Pancreas (tissue), 10 donors: ENCODE measurements around the gene CNKSR2. TPM values are rescaled to one million over a fixed set of nuclear protein-coding genes. Genes with fewer than 3 reads are reported as not detected.

Experiments used
- ATAC-seq, 4 donors: fragments of 200-7000 bp; cut with Tn5 transposase; one replicate each; pipeline versions ENCODE4 v1.8.0 to v1.9.1; 2020; ENCODE audit warnings: mild to moderate bottlenecking in 4 of 4, moderate library complexity in 4 of 4
- DNase-seq, 6 donors: peaks; one replicate each; pipeline ENCODE4 v3.0.0-alpha.2; 2020
- FAIRE-seq: peaks from 2 replicates; lab custom pipeline; 2012; peaks lifted over from hg19 to GRCh38; lab: Jason Lieb, UNC
- H3K27ac ChIP-seq, 4 donors: fragments of 200-600 bp; sonication (generic); 1 replicate in 3 of 4; 2 replicates in 1 of 4; pipeline versions ENCODE4 v1.5.0 to v1.8.0; 2020
- H3K27me3 ChIP-seq, 4 donors: fragments of 200-600 bp; one replicate each; pipeline ENCODE4 v1.8.0; 2021
- H3K36me3 ChIP-seq, 3 donors: fragments of 200-600 bp; sonication (generic) in 1 of 3; one replicate each; pipeline versions ENCODE4 v1.5.0 to v1.8.0; 2020 to 2021
- H3K4me1 ChIP-seq, 3 donors: fragments of 200-600 bp; one replicate each; pipeline ENCODE4 v1.8.0; 2021
- H3K4me3 ChIP-seq, 4 donors: fragments of 200-600 bp; sonication (generic) in 2 of 4; one replicate each; pipeline versions ENCODE4 v1.5.0 to v1.8.0; 2020 to 2021
- H3K9me3 ChIP-seq, 4 donors: fragments of 200-600 bp; one replicate each; pipeline ENCODE4 v1.8.0; 2021
- WGBS, 2 donors: extraction: QIAGEN DNeasy Blood & Tissue Kit; methylation state at CpG; one replicate each; pipeline ENCODE4 v1.1.7; 2013; 5-methylcytosine and 5-hydroxymethylcytosine counted together
- intact Hi-C, 3 donors: fragments of 100-400 bp; cut with DNase I; formaldehyde crosslinking; loops; one replicate each; pipeline versions ENCODE4 v1.11.1 to v1.14.2; 2022
- polyA plus RNA-seq, 2 donors: library from polyadenylated mRNA; stranded (reverse); fragments of 200-250 nt; gene quantifications; one replicate each; pipeline ENCODE4 v1.2.3, GENCODE V29; 2013
- total RNA-seq, 6 donors: library from RNA; stranded (reverse); fragmentation: NEBNext Ultra II Directional in 4 of 6; extraction: Animal tissue kit (Norgen Biotek cat#: 25700) in 4 of 6; gene quantifications; one replicate each; pipeline versions ENCODE4 v1.2.1 to v1.2.4, GENCODE V29; 2021 to 2023
- TF ChIP-seq, protein P1 (sequence below), 4 donors: fragments of 200-600 bp; sonication (generic) in 3 of 4; IDR thresholded peaks; one replicate each; pipeline versions ENCODE4 v1.5.0 to v1.8.0; 2021; ENCODE audit warnings: antibody characterized with exemption in 4 of 4
- donor health status: healthy with polysubstance abuse.
- donor health status: DM: no; HTN: no; CAD: no; lungs with moderate emphysema.
- donor health status: DM: no; HTN: no; CAD: no.
- donor health status: control.
- donor health status: control.
- donor health status: Bipolar disorder and iron deficiency.
- donor health status: DM: yes; HTN: yes; CAD: no.
- donor health status: DM: no; HTN: no; CAD: no.
- donor health status: DM: no; HTN: no; CAD: no.
- donor health status: DM: yes; HTN: yes; CAD: no.

Gene CNKSR2
- total and polyA plus RNA-seq, 8 donors, result 1.1 to 4.0 (median 2.5) TPM

GRCh38 chrX:21662761-21663160 lies 288.5 kb downstream of the CNKSR2 start:
- Histone ChIP-seq H3K9me3 (no peaks in the 10 kb centered on the region), H3K4me3 (no peak overlapping the region), H3K4me1 (no peaks in the 10 kb centered on the region), H3K27ac (no peak overlapping the region), H3K36me3 (no peaks in the 10 kb centered on the region), H3K27me3 (peaks cover 0 to 17% (median 0%) of the 10 kb centered on the region in 4 donors)
- WGBS, 2 donors, result 50 to 59% methylated on average over 4 of the region's 4 CpGs
- intact Hi-C loops, result no loop called here
- DNase-seq, result no peak
- ATAC-seq, result no peak
- TF ChIP-seq, protein P1, sequence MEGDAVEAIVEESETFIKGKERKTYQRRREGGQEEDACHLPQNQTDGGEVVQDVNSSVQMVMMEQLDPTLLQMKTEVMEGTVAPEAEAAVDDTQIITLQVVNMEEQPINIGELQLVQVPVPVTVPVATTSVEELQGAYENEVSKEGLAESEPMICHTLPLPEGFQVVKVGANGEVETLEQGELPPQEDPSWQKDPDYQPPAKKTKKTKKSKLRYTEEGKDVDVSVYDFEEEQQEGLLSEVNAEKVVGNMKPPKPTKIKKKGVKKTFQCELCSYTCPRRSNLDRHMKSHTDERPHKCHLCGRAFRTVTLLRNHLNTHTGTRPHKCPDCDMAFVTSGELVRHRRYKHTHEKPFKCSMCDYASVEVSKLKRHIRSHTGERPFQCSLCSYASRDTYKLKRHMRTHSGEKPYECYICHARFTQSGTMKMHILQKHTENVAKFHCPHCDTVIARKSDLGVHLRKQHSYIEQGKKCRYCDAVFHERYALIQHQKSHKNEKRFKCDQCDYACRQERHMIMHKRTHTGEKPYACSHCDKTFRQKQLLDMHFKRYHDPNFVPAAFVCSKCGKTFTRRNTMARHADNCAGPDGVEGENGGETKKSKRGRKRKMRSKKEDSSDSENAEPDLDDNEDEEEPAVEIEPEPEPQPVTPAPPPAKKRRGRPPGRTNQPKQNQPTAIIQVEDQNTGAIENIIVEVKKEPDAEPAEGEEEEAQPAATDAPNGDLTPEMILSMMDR (IDR thresholded peaks at IDR 0.05), result no peak
- FAIRE-seq, result no peak

- H3K4me3 ChIP-seq, result no peak overlapping the region
- no peak for ATAC-seq
- peaks cover 0 to 9% (median 0%) of the 10 kb centered on the region in 4 donors for H3K27me3 ChIP-seq
- no peaks in the 10 kb centered on the region for H3K9me3 ChIP-seq
- no peaks in the 10 kb centered on the region for H3K4me1 ChIP-seq
- intact Hi-C loops, result no loop called here
- no peak for FAIRE-seq
- DNase-seq, result no peak
- no peak overlapping the region for H3K27ac ChIP-seq
- no peaks in the 10 kb centered on the region for H3K36me3 ChIP-seq
- 54 to 55% methylated on average over 4 of the region's 4 CpGs for WGBS, 2 donors
- TF ChIP-seq, protein P1 (IDR thresholded peaks at IDR 0.05), result no peak
Observed at GRCh38 chrX:21666252-21666651, 292.0 kb downstream of the CNKSR2 start.

DNA sequence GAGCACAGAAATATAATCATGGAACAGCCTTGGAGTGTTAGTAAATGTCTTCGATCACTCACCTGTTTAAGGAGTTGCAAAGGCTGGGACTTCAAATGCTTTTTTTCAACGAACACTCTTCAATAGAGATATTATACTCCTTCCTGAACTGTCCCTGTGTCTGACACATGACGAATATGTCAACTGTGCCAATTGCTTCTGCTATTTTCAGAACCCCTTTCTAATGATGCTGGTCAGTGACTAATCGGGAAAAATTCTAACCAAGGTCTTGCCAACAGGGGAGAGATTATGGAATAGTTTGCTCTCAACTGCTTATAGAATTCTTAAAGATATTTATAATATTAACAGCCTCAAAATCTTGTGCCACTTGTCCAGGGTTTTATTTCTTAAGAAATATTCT lies 292.5 kb downstream of the CNKSR2 start:
- intact Hi-C loops, result no loop called here
- no peak for FAIRE-seq

GRCh38 chrX:21674430-21675186 lies 300.4 kb downstream of the CNKSR2 start:
- intact Hi-C loops, result no loop called here
- no peaks in the 10 kb centered on the region for H3K9me3 ChIP-seq
- ATAC-seq (no peak), DNase-seq (no peak), FAIRE-seq (no peak)
- H3K27me3 ChIP-seq, result peaks cover 0 to 3% (median 0%) of the 10 kb centered on the region in 4 donors
- no peaks in the 10 kb centered on the region for H3K4me1 ChIP-seq
- no peaks in the 10 kb centered on the region for H3K36me3 ChIP-seq
- H3K4me3 ChIP-seq, result no peak overlapping the region
- TF ChIP-seq, protein P1 (IDR thresholded peaks at IDR 0.05), result no peak
- 31 to 34% methylated on average over 4 of the region's 4 CpGs for WGBS, 2 donors
- H3K27ac ChIP-seq, result no peak overlapping the region

More for the DNA sequence above, 292.5 kb downstream of the CNKSR2 start:
- Histone ChIP-seq H3K27ac (no peak overlapping the region), H3K36me3 (no peaks in the 10 kb centered on the region), H3K4me3 (no peak overlapping the region), H3K27me3 (peaks cover 0 to 5% (median 0%) of the 10 kb centered on the region in 4 donors), H3K9me3 (no peaks in the 10 kb centered on the region), H3K4me1 (no peaks in the 10 kb centered on the region)
- WGBS, 2 donors, result 53 to 63% methylated on average over 4 of the region's 4 CpGs
- DNase-seq, result no peak
- TF ChIP-seq, protein P1 (IDR thresholded peaks at IDR 0.05), result no peak
- no peak for ATAC-seq

DNA sequence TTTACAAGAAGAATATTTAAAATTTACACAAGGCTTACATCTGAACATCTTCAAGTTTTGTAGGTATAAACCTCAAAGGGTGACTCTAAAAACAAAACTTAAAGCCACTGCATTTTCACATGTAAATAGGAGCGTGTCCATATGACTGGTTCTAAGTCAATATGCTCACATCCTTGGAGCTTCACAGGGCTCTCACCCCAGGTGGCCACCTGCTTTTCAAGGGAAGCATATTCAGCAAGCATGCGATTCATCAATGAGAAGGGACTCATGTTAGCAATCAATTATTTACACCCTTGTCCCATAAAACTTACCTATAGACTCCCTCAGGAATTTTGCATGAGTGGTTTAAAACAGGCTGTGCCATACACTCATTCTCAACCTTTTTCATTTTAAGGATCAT lies 301.7 kb downstream of the CNKSR2 start:
- ATAC-seq (no peak), DNase-seq (no peak), FAIRE-seq (no peak)
- Histone ChIP-seq H3K9me3 (no peaks in the 10 kb centered on the region), H3K27me3 (peaks cover 0 to 3% (median 0%) of the 10 kb centered on the region in 4 donors), H3K27ac (no peak overlapping the region), H3K4me3 (no peak overlapping the region), H3K36me3 (no peaks in the 10 kb centered on the region), H3K4me1 (no peaks in the 10 kb centered on the region)
- 40 to 58% methylated on average over 2 of the region's 2 CpGs for WGBS, 2 donors
- TF ChIP-seq, protein P1 (IDR thresholded peaks at IDR 0.05), result no peak
- intact Hi-C loops, result no loop called here
